ENCODE measurements around the gene KIAA0586. TPM values are rescaled to one million over a fixed set of nuclear protein-coding genes. Genes with fewer than 3 reads are reported as not detected.
A peak's percentile ranks its signal among the peaks of the same experiment; 100 is the strongest.
"Not testable (repeated sequence)": the region's sequence is repeated elsewhere in the genome, so short reads cannot be mapped to it uniquely, and the experiment has no call there.

The KIAA0586 gene
- total RNA-seq, 2 donors from 2014 or later = 11.9 to 12.4 TPM

GRCh38 chr14:58455593-58456265, 28.2 kb downstream of the KIAA0586 start:
- ATAC-seq (no peak), DNase-seq (no peak)
- intact Hi-C loops (cut with DNase I) = no loop called here

GRCh38 chr14:58460772-58461171, 33.3 kb downstream of the KIAA0586 start:
- ATAC-seq = no peak
- no peak for DNase-seq
- intact Hi-C loops (cut with DNase I) = no loop called here

GRCh38 chr14:58463147-58463546, 35.6 kb downstream of the KIAA0586 start:
- no peak for DNase-seq
- intact Hi-C loops (cut with DNase I) = no loop called here
- no peak for ATAC-seq

- DNase-seq (no peak), ATAC-seq (no peak)
- intact Hi-C loops (cut with DNase I) = no loop called here
Measured at GRCh38 chr14:58464652-58465051, 37.1 kb downstream of the KIAA0586 start.

GRCh38 chr14:58465421-58465820, 37.9 kb downstream of the KIAA0586 start:
- intact Hi-C loops (cut with DNase I) = no loop called here
- ATAC-seq = no peak
- no peak for DNase-seq

- intact Hi-C loops (cut with DNase I) = no loop called here
- ATAC-seq (no peak), DNase-seq (no peak)
Measured at GRCh38 chr14:58466459-58466858, 38.9 kb downstream of the KIAA0586 start.

- DNase-seq (no peak), ATAC-seq (no peak)
- intact Hi-C loops (cut with DNase I) = no loop called here
Measured at GRCh38 chr14:58467575-58467974, 40.1 kb downstream of the KIAA0586 start.

GRCh38 chr14:58469309-58469708, 41.8 kb downstream of the KIAA0586 start:
- intact Hi-C loops (cut with DNase I) = no loop called here
- no peak for DNase-seq
- no peak for ATAC-seq

GRCh38 chr14:58476320-58476719, 48.8 kb downstream of the KIAA0586 start:
- ATAC-seq = no peak
- DNase-seq = no peak
- intact Hi-C loops (cut with DNase I) = no loop called here

GRCh38 chr14:58477653-58478052, 50.1 kb downstream of the KIAA0586 start:
- ATAC-seq (no peak), DNase-seq (no peak)
- intact Hi-C loops (cut with DNase I) = no loop called here

- intact Hi-C loops (cut with DNase I); DNase-seq; ATAC-seq: not testable (repeated sequence)
Measured at GRCh38 chr14:58478329-58478728, 50.8 kb downstream of the KIAA0586 start.

GRCh38 chr14:58479975-58480374, 52.5 kb downstream of the KIAA0586 start:
- ATAC-seq (no peak), DNase-seq (no peak)
- intact Hi-C loops (cut with DNase I) = no loop called here

- ATAC-seq = no peak
- intact Hi-C loops (cut with DNase I) = no loop called here
- DNase-seq = no peak
Measured at GRCh38 chr14:58484176-58484575, 56.7 kb downstream of the KIAA0586 start.

- intact Hi-C loops (cut with DNase I) = no loop called here
- DNase-seq = no peak
- no peak for ATAC-seq
Measured at GRCh38 chr14:58488550-58488949, 61.0 kb downstream of the KIAA0586 start.

- intact Hi-C loops (cut with DNase I) = no loop called here
Measured at GRCh38 chr14:58491593-58491992, 64.1 kb downstream of the KIAA0586 start.

GRCh38 chr14:58492044-58492443, 64.5 kb downstream of the KIAA0586 start:
- intact Hi-C loops (cut with DNase I) = no loop called here
- no peak for ATAC-seq
- no peak for DNase-seq

More at GRCh38 chr14:58491593-58491992, 64.1 kb downstream of the KIAA0586 start:
- ATAC-seq = no peak
- no peak for DNase-seq

- intact Hi-C loops (cut with DNase I) = loop anchor here (2.0 to 10.0 kb wide), 3 partner anchors 553 to 623 kb away; no protein-coding TSS in a partner anchor
- ATAC-seq = peak; percentile 54 to 59
- DNase-seq = no peak
Measured at GRCh38 chr14:58501214-58501816, 73.8 kb downstream of the KIAA0586 start.

GRCh38 chr14:58513272-58513671, 85.8 kb downstream of the KIAA0586 start:
- intact Hi-C loops (cut with DNase I) = no loop called here
- no peak for DNase-seq
- ATAC-seq = no peak

- DNase-seq (no peak), ATAC-seq (no peak)
- intact Hi-C loops (cut with DNase I) = no loop called here
Measured at GRCh38 chr14:58517592-58517991, 90.1 kb downstream of the KIAA0586 start.

GRCh38 chr14:58525691-58526090, 98.2 kb downstream of the KIAA0586 start:
- intact Hi-C loops (cut with DNase I); DNase-seq; ATAC-seq: not testable (repeated sequence)

- ATAC-seq = peak; percentile 73 to 90
- DNase-seq = peak; percentile 24
- intact Hi-C loops (cut with DNase I) = no loop called here
Measured at GRCh38 chr14:58533446-58533845, 105.9 kb downstream of the KIAA0586 start.
